DND-41 (cell line): ENCODE measurements around the gene COX7A1.

Source experiments
- ATAC-seq: fragments of 200-7000 bp; cut with Tn5 transposase; 3 replicates; pipeline ENCODE4 v1.9.1; 2021; ENCODE audit warnings: low read depth; ENCODE audit not compliant: insufficient read depth
- DNase-seq: peaks from one replicate; pipeline ENCODE4 v3.0.0-alpha.2; 2020
- H2AFZ ChIP-seq: 2 replicates; pipeline ENCODE4 v1.6.0; 2012; ENCODE audit warnings: low read depth, low read length
- H3K27ac ChIP-seq: 2 replicates; pipeline ENCODE4 v1.5.1; 2012; ENCODE audit warnings: low read length, inconsistent platforms
- H3K27me3 ChIP-seq: fragments of 200-600 bp; sonication (generic); 2 replicates; pipeline ENCODE4 v1.6.0; 2012; ENCODE audit warnings: low read length, mild to moderate bottlenecking, inconsistent platforms; ENCODE audit not compliant: insufficient read depth, poor library complexity
- H3K36me3 ChIP-seq: 2 replicates; pipeline ENCODE4 v1.5.1; 2012; ENCODE audit warnings: low read length, inconsistent platforms; ENCODE audit not compliant: insufficient read depth
- H3K4me1 ChIP-seq: 2 replicates; pipeline ENCODE4 v1.5.1; 2012; ENCODE audit warnings: mild to moderate bottlenecking, low read length; ENCODE audit not compliant: insufficient read depth
- H3K4me2 ChIP-seq: 2 replicates; pipeline ENCODE4 v1.6.0; 2012; ENCODE audit warnings: mild to moderate bottlenecking, moderate library complexity, low read length, inconsistent platforms; ENCODE audit not compliant: insufficient read depth
- H3K4me3 ChIP-seq, 2 experiments: fragments of 200-600 bp in 1 of 2; shearing (Covaris generic) in 1 of 2; 2 replicates each; pipeline ENCODE4 v1.5.1; 2012 to 2016; ENCODE audit warnings: inconsistent platforms in 2 of 2, low read length in 2 of 2, mild to moderate bottlenecking in 2 of 2, low read depth in 1 of 2, moderate library complexity in 1 of 2
- H3K79me2 ChIP-seq: 2 replicates; pipeline ENCODE4 v1.6.0; 2012; ENCODE audit warnings: low read length, inconsistent platforms; ENCODE audit not compliant: insufficient read depth
- H3K9ac ChIP-seq: 2 replicates; pipeline ENCODE4 v1.6.0; 2012; ENCODE audit warnings: low read depth, mild to moderate bottlenecking, inconsistent platforms, low read length, moderate library complexity
- H3K9me3 ChIP-seq: 2 replicates; pipeline ENCODE4 v1.5.1; 2012; ENCODE audit warnings: low read length, moderate library complexity, mild to moderate bottlenecking, inconsistent platforms; ENCODE audit not compliant: insufficient read depth, severe bottlenecking
- H4K20me1 ChIP-seq: 2 replicates; pipeline ENCODE4 v1.6.0; 2012; ENCODE audit warnings: low read length; ENCODE audit not compliant: insufficient read depth
- EZH2 ChIP-seq: IDR thresholded peaks from 3 replicates; pipeline ENCODE4 v1.6.1; 2012; ENCODE audit warnings: borderline replicate concordance, low read depth, mild to moderate bottlenecking, moderate library complexity, low read length, inconsistent platforms; ENCODE audit not compliant: severe bottlenecking
- TF ChIP-seq, protein P1 (sequence below): IDR thresholded peaks from 2 replicates; pipeline ENCODE4 v1.5.1; 2012; ENCODE audit warnings: borderline replicate concordance, low read length, moderate library complexity, mild to moderate bottlenecking; ENCODE audit not compliant: poor library complexity, severe bottlenecking; ENCODE audit errors: extremely low read depth

COX7A1 gene

DNA sequence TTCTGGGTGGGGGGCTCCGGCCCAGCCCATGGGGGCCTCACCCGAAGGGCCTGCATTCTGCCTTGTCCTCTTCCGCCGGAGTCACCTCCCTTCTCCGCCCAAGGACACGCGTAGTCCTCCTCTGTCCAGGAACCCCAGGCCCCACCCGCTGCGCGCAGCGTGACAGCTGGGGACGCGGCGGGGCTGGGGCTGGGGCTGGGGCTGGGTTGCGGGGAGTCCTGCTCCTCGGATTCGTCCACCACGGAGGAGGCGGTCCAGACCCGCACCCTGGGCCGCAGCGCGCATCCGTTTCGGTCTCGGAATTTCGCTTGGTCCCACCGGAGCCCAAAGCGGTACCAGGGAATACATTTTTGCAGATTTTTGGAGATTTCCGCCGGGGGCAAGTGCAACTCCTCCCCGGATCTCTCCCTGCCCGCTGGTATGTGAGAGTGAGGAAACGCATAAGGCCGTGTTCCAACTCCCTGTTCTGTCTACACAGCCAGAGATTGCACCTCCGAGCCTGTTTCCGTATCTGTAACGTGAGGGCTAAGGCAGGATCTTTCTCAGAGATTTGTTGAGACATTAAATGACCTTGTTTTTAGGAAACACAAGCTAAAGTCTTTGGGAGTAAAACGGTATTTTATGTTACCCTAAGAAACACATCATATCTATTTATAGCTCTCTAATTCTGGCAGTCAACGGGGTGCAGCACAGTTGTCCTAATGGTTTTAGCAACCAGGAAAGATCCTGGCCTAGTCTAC, at the start of gene COX7A1:
Gene COX7A1, minus strand, starts transcription at position 96 of the 740 bp plus-strand sequence. Its CDS starts 40 bp downstream, at position 56.
- H3K27me3 ChIP-seq = no peaks in the 10 kb centered on the region
- no peak within 1 kb of the TSS for H2AFZ ChIP-seq
- TF ChIP-seq, protein P1, sequence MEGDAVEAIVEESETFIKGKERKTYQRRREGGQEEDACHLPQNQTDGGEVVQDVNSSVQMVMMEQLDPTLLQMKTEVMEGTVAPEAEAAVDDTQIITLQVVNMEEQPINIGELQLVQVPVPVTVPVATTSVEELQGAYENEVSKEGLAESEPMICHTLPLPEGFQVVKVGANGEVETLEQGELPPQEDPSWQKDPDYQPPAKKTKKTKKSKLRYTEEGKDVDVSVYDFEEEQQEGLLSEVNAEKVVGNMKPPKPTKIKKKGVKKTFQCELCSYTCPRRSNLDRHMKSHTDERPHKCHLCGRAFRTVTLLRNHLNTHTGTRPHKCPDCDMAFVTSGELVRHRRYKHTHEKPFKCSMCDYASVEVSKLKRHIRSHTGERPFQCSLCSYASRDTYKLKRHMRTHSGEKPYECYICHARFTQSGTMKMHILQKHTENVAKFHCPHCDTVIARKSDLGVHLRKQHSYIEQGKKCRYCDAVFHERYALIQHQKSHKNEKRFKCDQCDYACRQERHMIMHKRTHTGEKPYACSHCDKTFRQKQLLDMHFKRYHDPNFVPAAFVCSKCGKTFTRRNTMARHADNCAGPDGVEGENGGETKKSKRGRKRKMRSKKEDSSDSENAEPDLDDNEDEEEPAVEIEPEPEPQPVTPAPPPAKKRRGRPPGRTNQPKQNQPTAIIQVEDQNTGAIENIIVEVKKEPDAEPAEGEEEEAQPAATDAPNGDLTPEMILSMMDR = no peak
- TF ChIP-seq EZH2 = no peak
- H3K4me2 ChIP-seq = no peak within 1 kb of the TSS
- no peaks in the 10 kb centered on the region for H3K4me1 ChIP-seq
- H3K9ac ChIP-seq = no peak within 1 kb of the TSS
- no peak for DNase-seq
- no peaks in the 10 kb centered on the region for H4K20me1 ChIP-seq
- no peak within 1 kb of the TSS for H3K27ac ChIP-seq
- ATAC-seq = no peak
- no peaks in the 10 kb centered on the region for H3K79me2 ChIP-seq
- H3K4me3 ChIP-seq = no peak within 1 kb of the TSS
- H3K36me3 ChIP-seq = peaks cover 34% of the 10 kb centered on the region
- H3K9me3 ChIP-seq = no peaks in the 10 kb centered on the region

DNA sequence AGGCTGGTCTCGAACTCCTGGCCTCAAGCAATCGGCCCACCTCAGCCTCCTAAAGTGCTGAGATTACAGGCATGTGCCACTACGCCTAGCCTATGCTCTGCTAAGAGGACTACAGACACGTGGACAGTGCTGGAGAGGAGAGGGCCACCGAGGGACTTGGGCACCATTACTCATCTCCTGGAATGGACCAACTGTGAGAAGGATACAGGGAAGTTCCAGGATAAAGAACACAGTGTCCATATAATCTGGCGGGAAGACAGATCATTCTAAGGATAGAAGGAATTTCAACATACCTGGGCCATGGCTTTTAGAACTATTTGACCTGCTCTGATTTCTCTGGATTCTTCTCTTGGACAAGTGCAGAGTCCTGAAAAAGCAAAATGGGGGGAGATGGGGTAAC, 49.4 kb upstream of the COX7A1 start:
- H3K36me3 ChIP-seq = no peaks in the 10 kb centered on the region
- no peaks in the 10 kb centered on the region for H3K9me3 ChIP-seq
- no peak overlapping the region for H3K27ac ChIP-seq
- H3K9ac ChIP-seq = no peak overlapping the region
- H3K4me3 ChIP-seq = no peak overlapping the region
- ATAC-seq = no peak
- no peaks in the 10 kb centered on the region for H4K20me1 ChIP-seq
- no peak overlapping the region for H3K4me2 ChIP-seq
- no peaks in the 10 kb centered on the region for H3K79me2 ChIP-seq
- no peak overlapping the region for H2AFZ ChIP-seq
- DNase-seq = no peak
- H3K27me3 ChIP-seq = no peaks in the 10 kb centered on the region
- H3K4me1 ChIP-seq = no peaks in the 10 kb centered on the region
- TF ChIP-seq, protein P1 = no peak

- no peak overlapping the region for H3K4me3 ChIP-seq
- no peaks in the 10 kb centered on the region for H3K9me3 ChIP-seq
Measured at GRCh38 chr19:36198119-36198518, 45.9 kb upstream of the COX7A1 start.

More at GRCh38 chr19:36198119-36198518, 45.9 kb upstream of the COX7A1 start:
- Histone ChIP-seq H3K27me3 (no peaks in the 10 kb centered on the region), H2AFZ (no peak overlapping the region), H3K4me2 (no peak overlapping the region), H3K9ac (no peak overlapping the region), H3K79me2 (no peaks in the 10 kb centered on the region), H3K27ac (no peak overlapping the region), H3K36me3 (peaks cover 14% of the 10 kb centered on the region), H3K4me1 (no peaks in the 10 kb centered on the region), H4K20me1 (no peaks in the 10 kb centered on the region)
- ATAC-seq (no peak), DNase-seq (no peak)
- TF ChIP-seq, protein P1 = no peak
- no peak for TF ChIP-seq EZH2
